AG09309 (cell line): ENCODE data around the gene SLC9A4.

Experiments used
- DNase-seq: peaks from one replicate; pipeline ENCODE4 v3.0.0-alpha.2; 2010; ENCODE audit warnings: low read depth
- H3K4me3 ChIP-seq: 2 replicates; pipeline ENCODE4 v1.5.1; 2011; ENCODE audit warnings: mild to moderate bottlenecking, low read depth, low read length, moderate library complexity; ENCODE audit not compliant: control insufficient read depth
- CTCF ChIP-seq: IDR thresholded peaks from 2 replicates; pipeline ENCODE4 v1.5.1; 2011; ENCODE audit warnings: mild to moderate bottlenecking, low read depth, low read length, inconsistent platforms; ENCODE audit not compliant: insufficient read depth, control insufficient read depth; ENCODE audit errors: missing control alignments

Gene SLC9A4

GRCh38 chr2:102463160-102463559 is 9.9 kb upstream of the SLC9A4 start:
- H3K4me3 ChIP-seq, result no peak overlapping the region
- no peak for TF ChIP-seq CTCF
- no peak for DNase-seq

DNA sequence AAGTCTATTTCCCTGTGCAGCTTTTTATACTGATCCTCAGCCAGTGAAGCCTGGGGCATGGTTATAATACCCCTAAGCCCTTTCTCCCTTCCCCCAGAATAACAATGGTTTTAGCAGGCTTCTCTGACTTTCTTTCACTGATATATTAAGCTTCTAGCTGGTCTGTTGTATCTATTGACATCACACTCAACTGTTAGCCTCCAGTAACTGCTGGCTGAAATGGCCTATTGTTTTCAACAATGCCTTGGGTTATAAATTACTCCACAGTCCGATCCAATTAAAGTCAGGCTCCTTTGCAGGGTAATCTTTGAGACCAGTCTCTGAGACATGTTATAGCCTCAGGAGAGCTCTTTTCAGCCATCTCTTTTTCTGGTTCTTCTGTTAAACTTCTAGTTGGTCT is 2.9 kb upstream of the SLC9A4 start:
- no peak for DNase-seq
- TF ChIP-seq CTCF, result no peak
- H3K4me3 ChIP-seq, result no peak overlapping the region

DNA sequence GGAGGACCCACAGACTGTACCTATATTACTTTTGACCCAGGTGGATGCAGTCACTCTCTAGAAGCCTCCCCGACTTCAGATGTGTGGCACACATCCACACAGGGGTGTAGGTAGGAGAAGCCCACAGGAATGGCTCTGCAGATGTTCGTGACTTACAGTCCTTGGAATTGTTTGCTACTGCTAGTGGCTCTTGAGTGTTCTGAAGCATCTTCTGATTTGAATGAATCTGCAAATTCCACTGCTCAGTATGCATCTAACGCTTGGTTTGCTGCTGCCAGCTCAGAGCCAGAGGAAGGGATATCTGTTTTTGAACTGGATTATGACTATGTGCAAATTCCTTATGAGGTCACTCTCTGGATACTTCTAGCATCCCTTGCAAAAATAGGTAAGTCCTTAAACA is 605 bp downstream of the SLC9A4 start:
- no peak for DNase-seq
- no peak for TF ChIP-seq CTCF
- no peak overlapping the region for H3K4me3 ChIP-seq

GRCh38 chr2:102474785-102475184 is 1.8 kb downstream of the SLC9A4 start:
- no peak overlapping the region for H3K4me3 ChIP-seq
- TF ChIP-seq CTCF, result no peak
- DNase-seq, result no peak

GRCh38 chr2:102478686-102479470 is 5.9 kb downstream of the SLC9A4 start:
- H3K4me3 ChIP-seq, result no peak overlapping the region
- no peak for TF ChIP-seq CTCF
- no peak for DNase-seq

DNA sequence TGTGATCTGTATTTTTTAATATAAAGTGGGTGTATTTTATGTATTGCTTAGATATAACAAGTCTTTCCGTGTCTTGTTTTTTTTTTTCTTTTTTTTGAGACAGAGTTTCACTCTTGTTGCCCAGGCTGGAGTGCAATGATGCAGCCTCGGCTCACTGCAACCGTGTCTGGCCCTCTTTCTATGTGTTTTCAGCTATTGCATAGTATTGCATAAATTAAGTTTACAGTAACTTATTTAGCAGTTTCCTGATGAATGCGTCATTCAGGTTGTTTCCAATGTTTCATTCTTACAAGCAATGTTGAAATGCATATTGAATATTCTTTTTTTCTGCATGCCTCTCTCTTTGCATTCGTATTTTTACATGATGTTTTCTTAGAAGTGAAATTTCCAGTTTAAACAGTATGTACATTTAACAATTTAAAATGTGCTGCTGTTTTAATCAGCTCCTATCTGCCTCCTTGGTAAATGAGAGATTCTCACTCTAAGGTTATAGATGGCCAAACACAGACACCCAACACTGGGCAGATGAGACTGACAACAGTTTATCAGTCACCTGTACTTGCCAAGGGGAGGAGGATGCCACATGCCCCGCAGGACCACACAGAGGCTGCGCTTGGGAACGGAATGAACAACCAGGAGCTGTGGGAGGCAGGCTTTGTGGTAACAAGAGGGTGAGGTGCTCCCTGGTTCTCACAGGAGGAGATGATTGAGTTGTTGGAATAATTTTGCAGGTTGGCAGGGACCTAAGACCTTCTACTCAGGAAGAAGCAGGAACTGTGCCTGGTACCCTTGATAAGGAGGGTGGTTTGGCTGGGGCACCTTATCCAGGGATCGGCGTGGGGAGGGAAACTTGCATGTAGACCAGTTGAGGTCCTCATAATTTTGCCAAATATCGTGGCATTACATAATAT is 7.5 kb downstream of the SLC9A4 start:
- H3K4me3 ChIP-seq, result no peak overlapping the region
- no peak for TF ChIP-seq CTCF
- no peak for DNase-seq
